Aorta (tissue), 5 donors: ENCODE results near the gene TBL1XR1. TPM values are rescaled to one million over a fixed set of nuclear protein-coding genes. Genes with fewer than 3 reads are reported as not detected.

Experiments
- ATAC-seq: fragments of 200-7000 bp; cut with Tn5 transposase; one replicate; pipeline ENCODE4 v1.9.1; 2022; ENCODE audit warnings: moderate library complexity; ENCODE audit not compliant: low FRiP score
- DNase-seq, 2 donors: peaks; one replicate each; pipeline ENCODE4 v3.0.0-alpha.2; 2020
- H3K27ac ChIP-seq, 2 donors: one replicate each; pipeline ENCODE4 v1.5.1; 2013; ENCODE audit warnings: low read length in 2 of 2, mild to moderate bottlenecking in 2 of 2, moderate library complexity in 2 of 2, control low read depth in 1 of 2, inconsistent platforms in 1 of 2, low read depth in 1 of 2
- H3K27me3 ChIP-seq, 2 donors: one replicate each; pipeline ENCODE4 v1.6.1; 2013; ENCODE audit warnings: control low read depth in 1 of 2, low read length in 1 of 2, mild to moderate bottlenecking in 1 of 2, moderate library complexity in 1 of 2; ENCODE audit not compliant: insufficient read depth in 2 of 2, control insufficient read depth in 1 of 2
- H3K36me3 ChIP-seq, 2 donors: one replicate each; pipeline ENCODE4 v1.6.1; 2013; ENCODE audit warnings: control low read depth in 1 of 2, low read length in 1 of 2, mild to moderate bottlenecking in 1 of 2; ENCODE audit not compliant: insufficient read depth in 2 of 2, control insufficient read depth in 1 of 2
- H3K4me1 ChIP-seq, 2 donors: one replicate each; pipeline ENCODE4 v1.6.1; 2013; ENCODE audit warnings: low read length in 2 of 2, control low read depth in 1 of 2, mild to moderate bottlenecking in 1 of 2, moderate library complexity in 1 of 2; ENCODE audit not compliant: insufficient read depth in 2 of 2, control insufficient read depth in 1 of 2
- H3K4me3 ChIP-seq, 2 donors: one replicate each; pipeline ENCODE4 v1.5.1; 2013; ENCODE audit warnings: low read length in 2 of 2, control low read depth in 1 of 2, mild to moderate bottlenecking in 1 of 2
- H3K9me3 ChIP-seq: one replicate; pipeline ENCODE4 v1.6.1; 2013; ENCODE audit warnings: mild to moderate bottlenecking, low read length; ENCODE audit not compliant: control insufficient read depth
- WGBS, 2 donors: extraction: QIAGEN DNeasy Blood & Tissue Kit; methylation state at CpG; one replicate each; pipeline ENCODE4 v1.1.7; 2013; 5-methylcytosine and 5-hydroxymethylcytosine counted together
- intact Hi-C, 2 donors: fragments of 100-400 bp; cut with DNase I; formaldehyde crosslinking; loops; one replicate each; pipeline versions ENCODE4 v1.14.2 to v1.15.0; 2022
- polyA plus RNA-seq, 2 donors: library from polyadenylated mRNA; stranded (reverse); fragments of 200-250 nt; gene quantifications; one replicate each; pipeline ENCODE4 v1.2.3, GENCODE V29; 2013
- total RNA-seq, 2 donors: library from RNA; stranded (reverse); fragmentation: NEBNext Ultra II Directional; extraction: Animal tissue kit (Norgen Biotek cat#: 25700); gene quantifications; one replicate each; pipeline ENCODE4 v1.2.1, GENCODE V29; 2021
- donor health status: healthy with polysubstance abuse.
- donor health status: Bipolar disorder and iron deficiency.
- donor health status: DM: no; HTN: no; CAD: no.
- donor health status: DM: no; HTN: no; CAD: no.
- donor health status: DM: yes; HTN: yes; CAD: no.

Gene TBL1XR1
- total and polyA plus RNA-seq, 4 donors = 19.0 to 200 (median 81.4) TPM

GRCh38 chr3:177089901-177090300 lies 107.4 kb downstream of the TBL1XR1 start:
- peaks cover under 1 to 4% of the 10 kb centered on the region in 2 donors for H3K4me1 ChIP-seq
- intact Hi-C loops = no loop called here

GRCh38 chr3:177089110-177089509 lies 108.2 kb downstream of the TBL1XR1 start:
- no peak overlapping the region for H3K4me3 ChIP-seq
- ATAC-seq = peak; percentile 36
- H3K4me1 ChIP-seq = peaks cover 2 to 4% of the 10 kb centered on the region in 2 donors
- WGBS, 2 donors = 71 to 74% methylated on average over 3 of the region's 3 CpGs
- intact Hi-C loops = no loop called here
- DNase-seq = no peak
- no peaks in the 10 kb centered on the region for H3K36me3 ChIP-seq
- no peaks in the 10 kb centered on the region for H3K27me3 ChIP-seq
- no peaks in the 10 kb centered on the region for H3K9me3 ChIP-seq
- peak overlapping the region in 1 of 2 donors; percentile 45 for H3K27ac ChIP-seq

More at GRCh38 chr3:177089901-177090300, 107.4 kb downstream of the TBL1XR1 start:
- 54 to 58% methylated on average over 1 of the region's 1 CpG for WGBS, 2 donors
- DNase-seq = no peak
- Histone ChIP-seq H3K36me3 (no peaks in the 10 kb centered on the region), H3K4me3 (no peak overlapping the region), H3K9me3 (no peaks in the 10 kb centered on the region), H3K27ac (no peak overlapping the region), H3K27me3 (no peaks in the 10 kb centered on the region)
- ATAC-seq = no peak

- Histone ChIP-seq H3K4me1 (peaks cover 2 to 4% of the 10 kb centered on the region in 2 donors), H3K27me3 (no peaks in the 10 kb centered on the region), H3K9me3 (no peaks in the 10 kb centered on the region), H3K27ac (no peak overlapping the region), H3K4me3 (no peak overlapping the region), H3K36me3 (no peaks in the 10 kb centered on the region)
- ATAC-seq (no peak), DNase-seq (no peak)
- WGBS, 2 donors = 17 to 49% methylated on average over 2 of the region's 2 CpGs
- intact Hi-C loops = no loop called here
Measured at GRCh38 chr3:177085794-177086193, 111.5 kb downstream of the TBL1XR1 start.

- H3K27me3 ChIP-seq = no peaks in the 10 kb centered on the region
- intact Hi-C loops = no loop called here
- DNase-seq = no peak
- H3K36me3 ChIP-seq = no peaks in the 10 kb centered on the region
- no peaks in the 10 kb centered on the region for H3K9me3 ChIP-seq
- no peak overlapping the region for H3K27ac ChIP-seq
- H3K4me1 ChIP-seq = peaks cover 2 to 4% of the 10 kb centered on the region in 2 donors
- no peak overlapping the region for H3K4me3 ChIP-seq
- ATAC-seq = no peak
- WGBS, 2 donors = 86 to 89% methylated on average over 3 of the region's 3 CpGs
Measured at GRCh38 chr3:177084616-177085015, 112.7 kb downstream of the TBL1XR1 start.

GRCh38 chr3:177080122-177080521 lies 117.2 kb downstream of the TBL1XR1 start:
- Histone ChIP-seq H3K4me1 (peaks cover 0 to 5% of the 10 kb centered on the region in 2 donors), H3K4me3 (no peak overlapping the region), H3K36me3 (no peaks in the 10 kb centered on the region), H3K27ac (no peak overlapping the region), H3K27me3 (no peaks in the 10 kb centered on the region), H3K9me3 (no peaks in the 10 kb centered on the region)
- ATAC-seq = no peak
- intact Hi-C loops = no loop called here
- no peak for DNase-seq
- WGBS, 2 donors = 77 to 89% methylated on average over 1 of the region's 1 CpG

GRCh38 chr3:177079684-177080083 lies 117.6 kb downstream of the TBL1XR1 start:
- DNase-seq = no peak
- H3K4me3 ChIP-seq = no peak overlapping the region
- no peak for ATAC-seq
- H3K36me3 ChIP-seq = no peaks in the 10 kb centered on the region
- H3K4me1 ChIP-seq = peaks cover 0 to 3% of the 10 kb centered on the region in 2 donors
- intact Hi-C loops = no loop called here
- H3K27ac ChIP-seq = no peak overlapping the region
- no peaks in the 10 kb centered on the region for H3K27me3 ChIP-seq
- 81 to 95% methylated on average over 1 of the region's 1 CpG for WGBS, 2 donors
- H3K9me3 ChIP-seq = no peaks in the 10 kb centered on the region

GRCh38 chr3:177071496-177072156 lies 125.7 kb downstream of the TBL1XR1 start:
- intact Hi-C loops = no loop called here
- ATAC-seq (no peak), DNase-seq (no peak)
- Histone ChIP-seq H3K27ac (no peak overlapping the region), H3K36me3 (no peaks in the 10 kb centered on the region), H3K27me3 (no peaks in the 10 kb centered on the region), H3K4me3 (no peak overlapping the region), H3K4me1 (peaks cover 0 to 3% of the 10 kb centered on the region in 2 donors), H3K9me3 (no peaks in the 10 kb centered on the region)
- WGBS, 2 donors = 67 to 68% methylated on average over 4 of the region's 4 CpGs

- WGBS, 2 donors = 97 to 98% methylated on average over 6 of the region's 6 CpGs
- intact Hi-C loops = no loop called here
- H3K4me1 ChIP-seq = peaks cover 0 to 6% of the 10 kb centered on the region in 2 donors
Measured at GRCh38 chr3:177069514-177070329, 127.6 kb downstream of the TBL1XR1 start.

GRCh38 chr3:177068967-177069366 lies 128.3 kb downstream of the TBL1XR1 start:
- H3K27ac ChIP-seq = no peak overlapping the region
- H3K9me3 ChIP-seq = no peaks in the 10 kb centered on the region
- 86 to 91% methylated on average over 3 of the region's 3 CpGs for WGBS, 2 donors
- H3K27me3 ChIP-seq = no peaks in the 10 kb centered on the region
- H3K36me3 ChIP-seq = no peaks in the 10 kb centered on the region
- DNase-seq (no peak), ATAC-seq (no peak)
- intact Hi-C loops = no loop called here
- peaks cover 0 to 6% of the 10 kb centered on the region in 2 donors for H3K4me1 ChIP-seq
- H3K4me3 ChIP-seq = no peak overlapping the region

More at GRCh38 chr3:177069514-177070329, 127.6 kb downstream of the TBL1XR1 start:
- Histone ChIP-seq H3K9me3 (no peaks in the 10 kb centered on the region), H3K27ac (no peak overlapping the region), H3K4me3 (no peak overlapping the region), H3K27me3 (no peaks in the 10 kb centered on the region), H3K36me3 (no peaks in the 10 kb centered on the region)
- ATAC-seq = no peak
- DNase-seq = no peak
